ENCODE measurements around the gene ZBED1. TPM values are rescaled to one million over a fixed set of nuclear protein-coding genes. Genes with fewer than 3 reads are reported as not detected.
"Not testable (repeated sequence)": the region's sequence is repeated elsewhere in the genome, so short reads cannot be mapped to it uniquely, and the experiment has no call there.

Gene ZBED1
- total RNA-seq, 2 donors from 2014 or later = 33.3 to 44.6 TPM

GRCh38 chrX:2471641-2472040, 29.1 kb downstream of the ZBED1 start:
- Histone ChIP-seq H3K27ac (no peak overlapping the region), H3K9ac (ENCODE audit: low read depth in 2 of 2, low read length in 2 of 2) (no peak overlapping the region), H3K27me3 (no peaks in the 10 kb centered on the region), H3K9me3 (no peaks in the 10 kb centered on the region), H3K36me3 (no peaks in the 10 kb centered on the region), H3K4me1 (no peaks in the 10 kb centered on the region), H3K4me3 (no peak overlapping the region)
- intact Hi-C loops (cut with DNase I) = no loop called here
- TF ChIP-seq, protein P1, sequence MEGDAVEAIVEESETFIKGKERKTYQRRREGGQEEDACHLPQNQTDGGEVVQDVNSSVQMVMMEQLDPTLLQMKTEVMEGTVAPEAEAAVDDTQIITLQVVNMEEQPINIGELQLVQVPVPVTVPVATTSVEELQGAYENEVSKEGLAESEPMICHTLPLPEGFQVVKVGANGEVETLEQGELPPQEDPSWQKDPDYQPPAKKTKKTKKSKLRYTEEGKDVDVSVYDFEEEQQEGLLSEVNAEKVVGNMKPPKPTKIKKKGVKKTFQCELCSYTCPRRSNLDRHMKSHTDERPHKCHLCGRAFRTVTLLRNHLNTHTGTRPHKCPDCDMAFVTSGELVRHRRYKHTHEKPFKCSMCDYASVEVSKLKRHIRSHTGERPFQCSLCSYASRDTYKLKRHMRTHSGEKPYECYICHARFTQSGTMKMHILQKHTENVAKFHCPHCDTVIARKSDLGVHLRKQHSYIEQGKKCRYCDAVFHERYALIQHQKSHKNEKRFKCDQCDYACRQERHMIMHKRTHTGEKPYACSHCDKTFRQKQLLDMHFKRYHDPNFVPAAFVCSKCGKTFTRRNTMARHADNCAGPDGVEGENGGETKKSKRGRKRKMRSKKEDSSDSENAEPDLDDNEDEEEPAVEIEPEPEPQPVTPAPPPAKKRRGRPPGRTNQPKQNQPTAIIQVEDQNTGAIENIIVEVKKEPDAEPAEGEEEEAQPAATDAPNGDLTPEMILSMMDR (IDR thresholded peaks at IDR 0.05) = no peak
- no peak for DNase-seq

DNA sequence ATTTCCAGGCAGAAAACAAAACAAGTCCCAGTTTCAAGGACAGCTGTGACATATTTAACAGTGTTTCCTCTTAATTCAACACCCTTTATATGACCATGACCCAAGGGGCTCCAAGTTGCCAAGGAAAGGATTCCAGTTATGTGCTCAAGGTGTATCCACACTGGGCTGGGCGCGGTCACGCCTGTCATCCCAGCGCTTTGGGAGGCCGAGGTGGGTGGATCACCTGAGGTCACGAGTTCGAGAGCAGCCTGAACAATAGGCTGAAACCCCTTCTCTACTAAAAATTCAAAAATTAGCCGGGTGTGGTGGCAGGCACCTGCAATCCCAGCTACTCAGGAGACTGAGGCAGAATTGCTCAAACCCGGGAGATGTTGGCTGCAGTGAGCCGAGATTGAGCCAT, 29.6 kb downstream of the ZBED1 start:
- H3K36me3 ChIP-seq; DNase-seq; H3K27ac ChIP-seq; H3K9ac ChIP-seq (ENCODE audit: low read depth in 2 of 2, low read length in 2 of 2); H3K4me1 ChIP-seq; H3K9me3 ChIP-seq; H3K4me3 ChIP-seq; H3K27me3 ChIP-seq; intact Hi-C loops (cut with DNase I): not testable (repeated sequence)

DNA sequence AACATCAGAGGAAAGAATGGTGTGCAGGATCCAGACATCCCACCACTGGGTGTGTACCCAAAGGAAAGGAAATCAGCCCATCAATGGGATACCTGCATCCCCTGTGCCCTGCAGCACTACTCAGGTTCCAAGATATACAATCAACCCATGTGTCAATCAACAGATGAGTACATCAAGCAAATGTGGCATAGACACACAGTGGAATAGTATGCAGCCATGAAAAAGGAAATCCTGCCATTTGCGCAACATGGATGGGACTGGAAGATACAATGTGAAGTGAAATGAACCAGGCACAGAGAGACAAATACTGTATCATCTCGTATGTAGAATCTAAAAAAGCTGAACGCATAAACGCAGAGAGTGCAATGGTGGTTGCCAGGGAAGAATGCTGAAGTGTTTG, 30.9 kb downstream of the ZBED1 start:
- H3K36me3 ChIP-seq; H3K9me3 ChIP-seq; DNase-seq; H3K27me3 ChIP-seq; intact Hi-C loops (cut with DNase I); H3K9ac ChIP-seq (ENCODE audit: low read depth in 2 of 2, low read length in 2 of 2); H3K27ac ChIP-seq; H3K4me1 ChIP-seq; H3K4me3 ChIP-seq: not testable (repeated sequence)

DNA sequence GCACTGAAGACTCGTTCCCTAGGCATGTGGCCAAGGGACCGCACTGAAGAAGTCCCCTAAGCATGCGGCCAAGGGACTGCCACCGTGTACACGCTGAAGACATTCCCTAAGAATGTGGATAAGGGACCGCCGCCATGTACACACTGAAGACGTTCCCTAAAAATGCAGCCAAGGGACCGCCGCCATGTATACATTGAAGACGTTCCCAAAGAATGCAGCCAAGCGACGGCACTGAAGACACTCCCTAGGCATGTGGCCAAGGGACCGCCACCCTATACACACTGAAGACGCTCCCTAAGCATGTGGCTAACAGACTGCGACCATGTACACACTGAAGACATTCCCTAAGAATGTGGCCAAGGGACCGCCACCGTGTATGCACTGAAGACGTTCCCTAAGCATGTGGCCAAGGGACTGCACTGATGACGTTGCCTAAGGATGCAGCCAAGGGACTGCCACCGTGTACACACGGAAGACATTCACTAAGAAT, 31.5 kb downstream of the ZBED1 start:
- no peaks in the 10 kb centered on the region for H3K27me3 ChIP-seq
- H3K9me3 ChIP-seq = no peaks in the 10 kb centered on the region
- no peak overlapping the region for H3K9ac ChIP-seq (ENCODE audit: low read depth in 2 of 2, low read length in 2 of 2)
- H3K36me3 ChIP-seq = no peaks in the 10 kb centered on the region
- DNase-seq = no peak
- TF ChIP-seq, protein P1 (IDR thresholded peaks at IDR 0.05) = no peak
- H3K4me1 ChIP-seq = no peaks in the 10 kb centered on the region
- no peak overlapping the region for H3K27ac ChIP-seq
- intact Hi-C loops (cut with DNase I) = no loop called here
- H3K4me3 ChIP-seq = no peak overlapping the region

DNA sequence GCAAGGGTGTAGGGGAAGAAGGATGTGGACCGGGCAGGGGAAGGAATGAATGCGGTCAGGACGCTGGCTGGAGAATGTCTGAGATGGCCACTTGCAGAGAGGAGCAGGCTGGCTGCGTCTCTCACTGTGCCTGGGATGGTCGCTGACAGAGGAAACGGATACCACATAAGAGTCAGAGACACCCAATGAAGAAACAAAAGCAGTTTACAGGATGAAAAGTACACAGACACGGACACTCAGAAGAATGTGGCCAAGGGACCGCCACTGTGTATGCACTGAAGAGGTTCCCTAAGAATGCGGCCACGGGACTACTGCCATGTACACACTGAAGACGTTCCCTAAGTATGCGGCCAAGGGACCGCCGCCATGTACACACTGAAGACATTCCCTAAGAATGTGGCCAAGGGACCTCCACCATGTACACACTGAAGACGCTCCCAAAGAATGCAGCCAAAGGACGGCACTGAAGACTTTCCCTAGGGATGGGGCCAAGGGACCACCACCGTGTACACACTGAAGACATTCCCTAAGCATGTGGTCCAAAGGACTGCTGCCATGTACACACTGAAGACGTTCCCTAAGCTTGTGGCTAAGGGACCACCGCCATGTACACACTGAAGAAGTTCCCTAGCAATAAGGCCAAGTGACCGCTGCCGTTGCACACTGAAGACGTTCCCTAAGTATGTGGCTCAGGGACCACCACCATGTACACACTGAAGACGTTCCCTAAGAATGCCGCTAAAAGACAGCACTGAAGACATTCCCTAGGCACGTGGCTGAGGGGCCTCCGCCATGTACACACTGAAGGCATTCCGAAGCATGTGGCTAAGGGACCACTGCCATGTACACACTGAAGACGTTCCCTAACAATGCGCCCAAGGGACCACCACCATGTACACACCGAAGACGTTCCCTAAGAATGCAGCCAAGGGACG, 32.2 kb downstream of the ZBED1 start:
- H3K4me1 ChIP-seq = no peaks in the 10 kb centered on the region
- H3K27me3 ChIP-seq = no peaks in the 10 kb centered on the region
- intact Hi-C loops (cut with DNase I) = no loop called here
- no peaks in the 10 kb centered on the region for H3K36me3 ChIP-seq
- H3K4me3 ChIP-seq = no peak overlapping the region
- H3K27ac ChIP-seq = no peak overlapping the region
- H3K9ac ChIP-seq (ENCODE audit: low read depth in 2 of 2, low read length in 2 of 2) = no peak overlapping the region
- TF ChIP-seq, protein P1 (IDR thresholded peaks at IDR 0.05) = no peak
- H3K9me3 ChIP-seq = no peaks in the 10 kb centered on the region
- DNase-seq = no peak

DNA sequence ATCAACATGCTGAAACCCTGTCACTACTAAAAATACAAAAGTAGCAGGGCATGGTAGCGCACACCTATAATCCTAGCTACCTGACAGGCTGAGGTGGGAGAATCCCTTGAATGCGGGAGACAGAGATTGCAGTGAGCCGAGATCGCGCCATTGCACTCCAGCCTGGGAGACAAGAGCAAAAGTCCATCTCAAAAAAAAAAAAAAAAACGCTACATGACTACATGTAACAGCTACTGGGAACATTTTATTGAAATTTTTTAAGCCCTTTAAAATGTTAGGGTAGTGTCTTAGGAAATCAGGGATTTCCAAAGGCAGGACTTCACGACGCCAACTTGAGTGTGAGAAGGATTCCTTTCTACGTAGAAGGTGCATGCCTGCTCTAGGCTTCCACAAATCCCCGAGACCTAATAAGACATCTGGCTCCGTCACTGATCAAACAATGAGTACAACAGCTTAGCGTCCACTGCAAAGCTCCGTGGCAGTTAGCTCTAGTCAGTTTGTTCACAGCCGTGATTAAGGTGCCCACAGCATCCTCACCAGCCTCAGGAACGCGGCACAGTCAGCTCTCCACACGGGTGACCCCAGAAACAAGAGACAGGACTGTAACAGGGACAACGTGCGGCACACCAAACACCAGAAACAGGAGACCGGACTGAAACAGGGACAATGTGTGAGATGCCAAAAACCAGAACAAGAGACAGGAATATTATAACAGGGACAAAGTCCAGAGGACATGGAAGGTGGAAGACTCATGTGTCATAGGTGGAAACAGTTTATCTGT, 33.7 kb downstream of the ZBED1 start:
- Histone ChIP-seq H3K4me1 (no peaks in the 10 kb centered on the region), H3K9ac (ENCODE audit: low read depth in 2 of 2, low read length in 2 of 2) (no peak overlapping the region), H3K27me3 (no peaks in the 10 kb centered on the region), H3K36me3 (no peaks in the 10 kb centered on the region), H3K9me3 (no peaks in the 10 kb centered on the region), H3K27ac (no peak overlapping the region), H3K4me3 (no peak overlapping the region)
- intact Hi-C loops (cut with DNase I) = no loop called here
- no peak for DNase-seq
- TF ChIP-seq, protein P1 (IDR thresholded peaks at IDR 0.05) = no peak

Measured in colonic mucosa (tissue), 4 donors.